Pons (tissue), 1 donor: ENCODE measurements around the gene CABP1.
"Not testable (repeated sequence)": the region's sequence is repeated elsewhere in the genome, so short reads cannot be mapped to it uniquely, and the experiment has no call there.

Experiments
- DNase-seq: peaks from one replicate; pipeline ENCODE4 v3.0.0-alpha.2; 2016; ENCODE audit warnings: low spot score

Gene CABP1

DNA sequence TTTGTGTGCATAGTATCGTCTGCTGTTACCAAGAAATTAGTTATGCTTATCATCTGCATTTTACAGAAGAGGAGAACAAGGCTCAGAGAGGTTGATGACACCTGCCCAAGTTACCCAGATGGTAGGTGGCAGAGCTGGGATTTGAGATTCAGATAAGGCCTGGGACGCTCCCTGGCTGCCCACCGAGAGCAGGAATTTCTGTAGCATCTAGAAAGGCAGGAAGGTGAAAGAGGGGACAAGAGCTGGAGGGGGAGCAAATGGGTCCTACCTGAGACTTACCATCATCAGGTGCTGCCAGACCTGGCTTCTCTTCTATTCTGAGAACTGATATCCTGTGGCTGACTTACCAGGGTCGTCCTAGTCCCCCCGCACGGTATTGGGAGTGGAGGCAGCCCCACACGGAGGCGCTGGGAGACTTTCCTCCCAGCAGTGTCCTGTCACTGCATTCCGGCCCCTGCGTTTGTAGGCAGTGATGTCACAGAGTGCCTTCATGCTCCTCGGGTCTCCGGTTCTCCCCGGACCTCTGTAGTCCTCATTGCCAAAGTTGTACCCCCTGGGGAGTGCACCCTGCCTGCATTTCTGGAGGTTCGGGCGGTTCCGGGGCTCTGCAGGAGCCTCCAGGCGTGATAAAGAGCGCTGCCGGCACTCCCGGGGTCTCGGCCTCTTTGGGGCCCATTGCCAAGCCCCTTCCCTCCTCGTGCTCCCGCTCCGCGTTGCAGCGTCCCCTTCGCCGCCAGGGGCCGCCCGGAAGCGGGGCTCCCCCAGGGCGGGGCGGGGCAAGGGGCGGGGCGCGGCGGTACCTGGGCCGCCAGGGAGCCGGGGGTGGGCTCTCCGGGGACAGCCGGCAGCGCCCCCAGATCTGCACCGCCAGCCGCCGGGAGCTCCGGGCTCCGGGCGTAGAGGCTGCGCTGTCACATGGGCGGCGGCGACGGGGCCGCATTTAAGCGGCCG lies at the start of gene CABP1:
TSS of gene CABP1 (plus strand) at position 856 of the 951 bp plus-strand sequence. CDS start at position 916, 60 bp downstream.
- DNase-seq, result no peak

DNA sequence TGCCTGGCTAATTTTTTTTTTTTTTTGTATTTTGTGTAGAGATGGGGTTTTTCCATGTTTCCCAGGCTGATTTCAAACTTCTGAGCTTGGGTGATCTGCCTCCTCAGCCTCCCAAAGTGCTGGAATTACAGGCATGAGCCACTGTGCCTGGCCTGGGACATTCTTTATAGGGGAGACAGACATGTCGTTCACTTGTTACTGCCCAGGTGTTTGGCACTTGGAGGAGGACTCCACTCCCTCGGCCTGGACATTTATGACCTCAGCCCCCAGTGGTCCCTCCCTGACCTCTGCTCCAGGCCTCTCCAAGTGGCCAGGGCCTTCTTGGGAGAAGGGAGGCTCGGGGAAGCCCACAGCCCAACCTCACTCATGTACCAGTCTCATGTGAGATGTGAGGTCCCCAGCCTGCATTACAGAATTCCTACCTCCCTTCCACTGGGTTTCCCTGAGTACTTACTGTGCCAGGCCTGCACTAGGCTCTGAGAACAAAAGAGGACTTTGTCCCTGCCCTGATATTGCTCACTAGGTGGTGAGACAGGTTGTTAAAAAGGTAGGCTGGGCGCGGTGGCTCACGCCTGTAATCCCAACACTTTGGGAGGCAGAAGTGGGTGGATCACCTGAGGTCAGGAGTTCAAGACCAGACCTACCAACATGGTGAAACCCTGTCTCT lies 49.6 kb upstream of the CABP1 start:
- no peak for DNase-seq

DNA sequence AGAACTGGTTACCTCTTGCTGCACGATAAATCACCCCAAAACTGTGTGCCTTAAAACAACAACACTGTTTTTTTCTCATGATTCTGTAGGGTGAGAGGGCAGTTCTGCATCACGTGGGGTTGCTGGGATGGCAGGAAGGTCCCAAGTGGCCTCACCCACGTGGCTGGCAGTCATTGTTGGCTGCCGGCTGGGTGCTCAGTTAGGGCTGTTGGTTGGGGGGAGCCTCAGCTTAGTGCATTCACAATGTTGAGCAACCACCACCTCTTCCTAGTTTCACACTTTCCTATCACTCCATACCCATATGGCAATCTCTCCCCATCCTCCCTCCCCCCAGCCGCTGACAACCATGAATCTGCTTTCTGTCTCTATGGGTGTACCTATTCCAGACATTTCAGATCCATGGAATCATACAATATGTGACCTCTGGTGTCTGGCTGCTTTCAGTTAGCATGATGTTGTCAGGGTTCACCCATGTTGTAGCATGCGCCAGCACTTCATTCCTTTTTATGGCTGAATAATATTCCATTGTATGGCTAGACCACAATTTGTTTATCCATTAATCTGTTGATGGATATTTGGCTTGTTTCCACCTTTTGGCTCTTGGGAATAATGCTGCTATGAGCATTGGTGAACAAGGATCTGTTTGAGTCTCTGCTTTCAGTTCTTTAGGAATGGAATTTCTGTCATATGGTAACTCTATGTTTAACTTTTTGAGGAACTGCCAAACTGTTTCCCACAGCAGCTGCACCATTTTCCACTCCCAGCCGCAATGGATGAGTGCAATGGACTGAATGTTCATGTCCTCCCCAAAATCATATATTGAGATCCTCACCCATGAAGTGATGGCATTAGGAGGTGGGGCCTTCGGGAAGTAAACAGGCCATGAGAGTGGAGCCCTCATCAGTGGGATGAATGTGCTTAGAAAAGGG lies 48.0 kb upstream of the CABP1 start:
- no peak for DNase-seq

DNA sequence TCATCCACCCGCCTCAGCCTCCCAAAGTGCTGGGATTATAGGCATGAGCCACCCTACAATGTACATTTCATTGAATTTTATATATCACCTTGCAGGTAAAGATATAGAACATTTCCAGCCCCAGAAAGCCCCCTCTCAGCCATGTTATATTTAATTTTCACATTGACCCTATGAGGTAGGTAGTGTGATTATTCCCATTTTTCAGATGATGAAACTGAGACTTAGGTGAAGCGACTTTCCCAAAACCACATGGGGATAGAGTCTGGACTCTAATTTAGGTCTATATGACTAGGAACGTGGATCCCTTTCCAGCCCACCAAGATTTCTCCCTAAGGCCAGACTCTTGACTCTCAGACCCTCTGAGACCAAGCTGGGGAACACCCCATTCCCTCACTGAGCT lies 43.5 kb upstream of the CABP1 start:
- no peak for DNase-seq

DNA sequence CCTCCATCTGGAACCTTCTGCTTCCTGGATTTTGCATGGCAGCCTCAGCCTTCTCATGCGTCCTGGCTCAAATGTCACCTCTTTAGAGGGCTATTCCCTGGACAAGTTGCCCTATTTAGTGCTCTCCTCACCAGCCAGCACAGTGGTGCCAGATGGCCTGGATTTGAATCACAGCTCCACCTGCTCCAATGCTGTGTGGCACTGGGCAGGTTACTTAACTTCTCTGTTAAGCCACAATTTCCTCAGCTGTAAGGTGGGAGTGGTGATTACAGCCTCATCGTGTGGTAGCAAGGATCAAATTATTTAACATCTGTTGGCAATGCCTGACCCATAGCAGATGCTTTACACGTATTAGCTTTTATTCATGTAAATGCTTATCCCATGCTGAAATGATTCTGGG lies 42.6 kb upstream of the CABP1 start:
- no peak for DNase-seq

DNA sequence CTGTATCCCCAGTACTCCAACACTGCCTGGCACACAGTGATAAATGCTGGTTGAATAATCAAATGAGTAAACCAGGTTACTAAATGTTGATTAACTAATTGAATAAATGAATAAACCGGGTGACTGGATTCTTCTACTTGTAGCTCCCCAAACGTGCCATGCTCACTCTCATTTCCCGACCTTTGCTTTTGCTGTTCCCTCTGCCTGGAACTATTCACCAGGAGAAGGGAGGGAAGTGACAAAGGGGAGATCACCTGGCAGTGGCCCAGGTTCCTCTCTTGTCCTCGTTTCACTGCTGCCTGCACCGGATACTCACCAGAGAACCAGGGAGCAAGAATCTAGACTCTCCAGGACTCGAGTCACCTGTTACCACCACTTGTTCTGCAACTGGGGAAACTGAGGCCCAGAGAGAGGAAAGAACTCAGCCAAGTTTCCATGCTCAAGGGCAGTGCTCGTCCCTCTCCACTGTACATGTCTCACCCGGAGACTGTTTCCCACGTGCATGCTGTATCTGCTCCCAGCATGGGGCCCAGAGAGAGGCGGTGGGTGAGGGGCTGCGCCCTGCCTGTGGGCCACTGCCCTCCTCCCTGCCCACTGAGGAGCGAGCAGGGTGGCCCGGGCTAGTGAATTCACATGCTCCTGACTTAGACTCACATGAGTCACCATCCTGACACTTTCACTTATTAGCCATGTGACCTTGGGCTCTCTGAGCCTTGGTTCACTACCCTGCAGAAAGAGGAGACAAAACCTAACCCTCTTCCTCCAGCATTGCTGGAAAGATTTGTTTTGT lies 41.6 kb upstream of the CABP1 start:
- DNase-seq, result no peak

DNA sequence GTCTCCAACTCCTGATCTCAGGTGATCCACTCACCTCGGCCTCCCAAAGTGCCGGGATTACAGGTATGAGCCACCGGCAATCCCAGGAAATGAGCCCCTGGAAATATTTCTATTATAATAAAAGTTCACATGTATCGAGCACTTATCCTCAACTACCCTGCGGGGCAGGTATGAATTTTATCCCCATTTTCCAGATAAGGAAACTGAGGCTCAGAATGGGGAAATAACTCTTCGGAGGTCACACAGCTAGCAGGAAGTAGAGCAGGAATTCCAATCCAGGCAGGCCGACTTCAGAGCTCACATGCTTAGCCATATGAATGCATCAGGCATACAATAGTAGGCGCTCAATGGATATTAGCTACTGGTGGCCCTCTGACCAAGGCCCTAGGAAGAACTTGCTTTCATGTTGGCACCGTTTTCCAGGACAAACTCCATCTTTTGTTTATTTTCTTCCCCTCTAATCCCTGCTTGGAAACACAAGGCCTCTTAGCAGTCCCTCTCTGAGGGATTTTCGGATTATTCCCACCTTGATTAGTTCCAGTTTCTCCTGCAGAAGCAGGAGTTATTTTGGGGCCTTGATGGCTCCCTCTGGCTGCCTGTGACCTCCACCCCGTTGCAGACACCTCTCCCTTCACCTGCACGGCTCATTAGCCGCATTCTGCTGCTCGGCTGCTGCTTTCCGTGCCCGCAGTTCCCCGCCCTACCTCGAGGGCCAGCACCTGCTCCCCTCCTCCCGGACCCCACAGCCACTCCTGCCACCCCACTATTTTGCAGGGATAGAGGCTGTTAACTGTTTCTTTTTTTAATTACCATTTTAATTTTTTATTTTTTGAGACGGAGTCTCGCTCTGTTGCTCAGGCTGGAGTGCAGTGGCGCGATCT lies 40.5 kb upstream of the CABP1 start:
- DNase-seq, result no peak

DNA sequence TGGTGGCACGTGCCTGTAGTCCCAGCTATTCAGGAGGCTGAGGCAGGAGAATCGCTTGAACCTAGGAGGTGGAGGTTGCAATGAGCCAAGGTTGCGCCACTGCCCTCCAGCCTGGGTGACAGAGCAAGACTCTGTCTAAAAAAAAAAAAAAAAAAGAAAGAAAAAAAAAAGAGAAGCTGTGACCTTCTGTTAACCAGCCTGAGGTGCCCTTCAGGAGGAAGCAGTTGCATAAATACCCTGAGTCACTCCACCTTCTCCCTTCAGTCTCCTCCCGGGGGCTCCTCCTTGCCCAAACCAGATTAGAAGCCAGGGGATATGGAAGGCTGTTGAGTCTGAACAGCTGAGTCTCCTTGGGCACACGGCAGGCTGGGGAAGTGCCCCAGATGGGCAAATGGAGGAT lies 38.0 kb upstream of the CABP1 start:
- not testable (repeated sequence) for DNase-seq

DNA sequence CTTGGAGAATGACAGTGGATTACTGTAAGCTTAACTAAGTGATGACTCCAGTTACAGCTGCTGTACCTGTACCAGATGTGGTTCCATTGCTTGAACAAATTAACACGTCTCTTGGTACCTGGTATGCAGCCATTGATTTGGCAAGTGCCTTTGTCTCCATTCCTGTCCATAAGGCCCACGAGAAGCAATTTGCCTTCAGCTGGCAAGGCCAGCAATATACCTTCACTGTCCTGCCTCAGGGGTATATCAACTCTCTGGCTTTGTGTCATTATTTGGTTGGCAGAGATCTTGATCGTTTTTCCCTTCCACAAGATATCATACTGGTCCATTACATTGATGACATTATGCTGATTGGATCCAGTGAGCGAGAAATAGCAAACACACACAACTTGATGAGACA lies 29.9 kb upstream of the CABP1 start:
- DNase-seq, result no peak

DNA sequence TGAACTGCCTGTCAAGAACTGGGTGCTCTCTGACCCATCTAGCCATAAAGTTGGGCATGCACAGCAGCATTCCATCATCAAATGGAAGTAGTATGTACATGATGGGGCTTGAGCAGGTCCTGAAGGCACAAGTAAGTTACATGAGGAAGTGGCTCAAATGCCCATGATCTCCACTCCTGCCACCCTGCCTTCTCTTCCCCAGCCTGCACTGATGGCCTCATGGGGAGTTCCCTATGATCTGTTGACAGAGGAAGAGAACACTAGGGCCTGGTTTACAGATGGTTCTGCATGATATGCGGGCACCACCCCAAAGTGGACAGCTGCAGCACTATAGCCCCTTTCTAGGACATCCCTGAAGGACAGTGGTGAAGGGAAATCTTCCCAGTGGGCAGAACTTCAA lies 28.9 kb upstream of the CABP1 start:
- DNase-seq, result not testable (repeated sequence)

DNA sequence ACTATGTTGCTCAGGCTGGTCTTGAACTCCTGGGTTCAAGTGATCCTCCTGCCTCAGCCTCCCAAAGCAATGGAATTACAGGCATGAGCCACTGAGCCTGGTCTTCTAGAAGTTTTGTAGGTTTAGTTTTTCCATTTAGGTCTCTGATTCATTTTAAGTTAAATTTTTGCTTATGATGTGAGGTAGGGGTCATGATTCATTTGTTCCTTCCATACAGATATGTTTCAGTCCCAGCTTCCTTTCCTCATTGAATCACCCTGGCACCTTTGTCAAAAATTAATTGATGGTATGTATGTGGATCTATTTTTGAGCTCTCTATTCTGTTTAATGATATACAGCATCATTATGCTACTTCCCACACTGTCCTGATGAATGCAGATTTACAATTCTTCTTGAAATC lies 25.6 kb upstream of the CABP1 start:
- DNase-seq, result no peak

DNA sequence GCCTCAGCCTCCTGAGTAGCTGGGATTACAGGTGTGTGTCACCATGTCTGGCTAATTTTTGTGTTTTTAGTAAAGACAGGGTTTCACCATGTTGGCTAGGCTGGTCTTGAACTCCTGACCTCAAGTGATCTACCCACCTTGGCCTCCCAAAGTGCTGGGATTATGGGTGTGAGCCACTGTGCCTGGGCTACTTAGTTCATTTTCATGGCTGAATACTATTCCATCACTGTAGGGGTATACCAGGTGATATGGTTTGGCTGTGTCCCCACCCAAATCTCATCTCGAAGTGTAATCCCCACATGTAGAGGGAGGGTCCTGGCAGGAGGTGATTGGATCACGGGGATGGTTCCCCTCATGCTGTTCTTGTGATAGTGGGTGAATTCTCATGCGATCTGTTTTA lies 23.2 kb upstream of the CABP1 start:
- not testable (repeated sequence) for DNase-seq

DNA sequence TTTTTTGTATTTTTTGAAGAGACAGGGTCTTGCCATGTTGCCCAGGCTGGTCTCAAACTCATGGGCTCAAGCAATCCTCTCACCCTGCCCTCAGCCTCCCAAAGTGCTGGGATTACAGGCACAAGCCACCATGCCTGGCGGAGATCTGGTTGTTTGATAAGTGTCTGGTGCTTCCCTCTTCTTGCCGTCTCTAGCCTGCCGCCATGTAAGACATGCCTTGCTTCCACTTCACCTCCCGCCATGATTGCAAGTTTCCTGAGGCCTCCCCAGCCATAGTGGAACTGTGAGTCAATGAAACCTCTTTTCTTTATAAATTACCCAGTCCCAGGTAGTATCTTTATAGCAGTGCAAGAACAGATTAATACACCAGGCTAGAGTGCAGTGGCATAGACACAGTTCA lies 22.7 kb upstream of the CABP1 start:
- DNase-seq, result not testable (repeated sequence)

DNA sequence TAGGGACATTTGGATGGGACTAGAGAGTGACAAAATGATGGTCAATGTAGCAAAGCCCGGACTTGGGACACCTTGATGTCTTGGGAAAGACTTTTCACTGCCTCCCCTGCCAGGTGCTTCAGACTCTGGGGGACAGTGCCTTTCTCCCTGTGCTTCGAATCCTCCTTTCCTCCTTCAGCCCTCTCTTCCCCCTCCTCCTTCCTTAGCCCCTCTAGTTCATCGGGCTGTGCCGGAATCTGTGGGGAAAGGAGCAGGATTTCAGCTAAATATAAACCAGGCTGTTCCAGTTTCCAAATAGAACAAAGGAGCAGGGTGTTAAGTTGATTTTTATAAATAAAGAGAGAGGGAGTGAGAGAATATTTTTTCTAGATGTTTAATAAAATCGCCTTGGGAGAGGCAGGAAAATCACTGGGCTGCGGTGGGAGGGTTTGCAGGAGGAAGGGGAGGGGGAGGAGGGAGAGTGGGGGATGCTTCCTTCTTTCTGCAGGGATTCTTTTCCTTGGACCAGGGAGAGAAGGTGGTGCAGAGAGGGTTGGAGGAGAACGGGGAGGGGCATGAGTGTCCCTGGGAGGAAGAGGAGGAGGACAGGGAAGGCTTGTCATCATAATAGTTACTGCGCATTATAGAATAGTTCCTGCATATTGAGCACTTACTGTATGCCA lies 21.3 kb upstream of the CABP1 start:
- no peak for DNase-seq

DNA sequence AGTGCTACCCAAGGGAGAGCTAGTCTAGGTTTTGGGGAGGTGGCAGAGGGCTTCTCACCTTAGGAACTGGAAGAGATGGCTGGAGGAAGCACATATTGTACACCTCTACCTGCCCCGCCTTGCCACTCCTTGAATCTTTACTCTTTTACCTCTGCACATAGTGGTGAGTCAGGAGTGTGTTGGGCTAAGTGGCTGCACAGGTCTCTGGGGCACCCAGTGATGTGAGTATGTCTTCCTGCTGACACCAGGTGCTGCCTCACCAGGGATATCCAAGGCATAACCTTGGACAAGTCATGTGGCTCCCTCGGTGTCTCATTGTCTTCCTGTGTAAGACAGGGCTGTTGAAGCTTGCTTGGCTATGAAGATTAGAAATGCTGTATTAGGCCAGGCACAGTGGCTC lies 19.8 kb upstream of the CABP1 start:
- DNase-seq, result no peak

DNA sequence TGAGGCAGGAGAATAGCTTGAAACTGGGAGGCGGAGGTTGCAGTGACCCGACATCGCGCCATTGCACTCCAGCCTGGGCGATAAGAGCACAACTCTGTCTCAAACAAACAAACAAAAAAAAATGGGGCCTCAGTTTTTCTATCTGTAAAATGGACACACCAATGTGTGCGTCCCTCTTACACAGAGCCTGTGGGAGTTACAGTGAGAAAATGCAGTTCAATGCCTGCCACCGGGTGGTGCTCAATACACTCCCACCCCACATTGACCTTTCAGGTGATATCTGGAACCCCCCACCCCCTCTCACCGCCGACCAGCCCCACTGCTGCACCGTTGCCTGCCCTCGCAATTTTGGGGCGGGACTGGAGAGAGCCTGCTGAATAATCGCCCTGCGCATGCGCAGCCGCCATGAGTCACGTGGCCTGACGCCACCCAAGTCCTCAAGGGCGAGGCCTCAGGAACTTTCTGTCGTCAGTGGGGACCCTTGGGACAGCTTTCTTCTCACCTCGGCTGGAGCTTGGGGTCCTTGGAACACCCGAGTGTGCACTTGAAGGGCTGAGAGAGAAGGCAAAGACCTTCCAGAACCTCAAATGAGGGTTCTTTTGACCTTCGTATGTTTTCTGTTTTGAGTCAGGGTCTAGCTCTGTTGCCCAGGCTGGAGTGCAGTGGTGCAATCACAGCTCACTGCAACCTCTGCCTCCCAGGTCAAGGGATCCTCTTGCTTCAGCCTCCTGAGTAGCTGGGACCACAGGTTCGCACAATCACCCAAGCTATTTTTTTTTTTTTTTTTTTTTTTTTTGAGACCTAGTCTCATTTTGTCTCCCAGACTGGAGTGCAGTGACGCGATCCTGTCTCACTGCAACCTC lies 14.6 kb upstream of the CABP1 start:
- no peak for DNase-seq

DNA sequence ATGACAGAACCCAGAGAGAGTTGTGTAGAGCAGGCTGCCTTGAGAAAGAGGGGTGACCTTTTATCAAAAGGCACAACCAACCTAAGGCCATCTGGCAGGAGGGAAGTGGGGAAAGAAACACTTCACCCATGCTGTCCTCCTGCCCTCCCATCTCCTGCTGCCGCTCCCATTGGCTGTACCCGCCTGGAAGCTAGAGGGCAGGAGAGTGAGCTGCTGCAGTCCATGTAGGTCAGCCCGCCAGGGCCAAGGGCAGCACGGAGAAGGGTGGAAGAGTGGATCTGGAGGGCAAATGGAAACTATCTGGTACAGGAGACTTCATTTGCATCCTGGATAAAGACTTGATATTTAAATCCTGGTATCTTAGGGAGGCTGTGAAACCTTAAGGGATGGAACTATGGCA lies 11.5 kb upstream of the CABP1 start:
- DNase-seq, result no peak

DNA sequence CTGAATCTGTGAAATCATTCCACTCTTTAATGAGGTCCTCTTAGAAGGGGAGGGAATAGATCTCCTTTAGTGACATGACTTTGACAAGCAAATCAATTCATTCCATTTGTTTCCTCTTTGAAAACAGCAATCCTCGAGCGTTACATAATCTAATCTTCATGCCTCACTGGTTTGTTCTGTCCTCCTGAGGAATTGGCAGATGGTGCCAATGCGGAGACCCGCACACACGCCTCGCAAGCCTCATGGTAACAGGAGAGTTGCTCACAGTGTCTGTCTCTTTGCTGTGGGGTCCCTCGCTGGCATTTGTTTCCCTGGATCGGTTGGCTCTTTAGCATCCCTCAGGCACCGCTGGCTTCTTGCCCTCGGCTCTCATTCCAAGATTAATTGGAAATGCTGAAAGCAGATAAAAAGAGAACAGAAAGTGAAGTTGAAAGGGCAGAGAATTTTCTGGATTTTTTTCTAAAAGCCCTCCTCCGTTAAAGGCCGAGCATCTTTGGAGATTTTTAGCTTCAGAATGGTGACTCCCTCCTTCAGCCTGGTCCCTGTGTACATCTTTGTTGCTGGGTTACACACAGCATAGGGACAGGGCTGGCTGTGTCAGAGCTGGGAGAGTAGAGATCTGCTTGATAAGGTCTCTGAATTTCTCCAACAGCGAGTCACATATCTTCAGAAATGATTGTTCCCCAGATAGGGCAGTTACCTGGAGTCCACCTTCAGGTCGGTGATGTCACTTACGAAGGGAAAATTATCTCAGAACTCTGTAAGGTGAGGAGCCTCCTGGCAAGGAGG lies 10.1 kb upstream of the CABP1 start:
- peak; percentile 27 for DNase-seq
